ENCODE results near the gene ISLR2. TPM values are rescaled to one million over a fixed set of nuclear protein-coding genes. Genes with fewer than 3 reads are reported as not detected.
"Not testable (repeated sequence)": the region's sequence is repeated elsewhere in the genome, so short reads cannot be mapped to it uniquely, and the experiment has no call there.

ISLR2 gene, protein sequence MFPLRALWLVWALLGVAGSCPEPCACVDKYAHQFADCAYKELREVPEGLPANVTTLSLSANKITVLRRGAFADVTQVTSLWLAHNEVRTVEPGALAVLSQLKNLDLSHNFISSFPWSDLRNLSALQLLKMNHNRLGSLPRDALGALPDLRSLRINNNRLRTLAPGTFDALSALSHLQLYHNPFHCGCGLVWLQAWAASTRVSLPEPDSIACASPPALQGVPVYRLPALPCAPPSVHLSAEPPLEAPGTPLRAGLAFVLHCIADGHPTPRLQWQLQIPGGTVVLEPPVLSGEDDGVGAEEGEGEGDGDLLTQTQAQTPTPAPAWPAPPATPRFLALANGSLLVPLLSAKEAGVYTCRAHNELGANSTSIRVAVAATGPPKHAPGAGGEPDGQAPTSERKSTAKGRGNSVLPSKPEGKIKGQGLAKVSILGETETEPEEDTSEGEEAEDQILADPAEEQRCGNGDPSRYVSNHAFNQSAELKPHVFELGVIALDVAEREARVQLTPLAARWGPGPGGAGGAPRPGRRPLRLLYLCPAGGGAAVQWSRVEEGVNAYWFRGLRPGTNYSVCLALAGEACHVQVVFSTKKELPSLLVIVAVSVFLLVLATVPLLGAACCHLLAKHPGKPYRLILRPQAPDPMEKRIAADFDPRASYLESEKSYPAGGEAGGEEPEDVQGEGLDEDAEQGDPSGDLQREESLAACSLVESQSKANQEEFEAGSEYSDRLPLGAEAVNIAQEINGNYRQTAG
- total RNA-seq (1 to 10 TPM; 1.2 to 8.7 (median 2.2) TPM), polyA plus RNA-seq (1 to 10 TPM; 3.9 to 5.6 TPM)
- long read RNA-seq, donor 1, partial matches to known transcripts: 0 of 4 reads
- long read RNA-seq, donor 1, other reads (novel, unspliced or antisense): 4 of 4 reads
- long read RNA-seq, donor 2, partial matches to known transcripts: 0 of 5 reads
- long read RNA-seq, donor 2, other reads (novel, unspliced or antisense): 5 of 5 reads
- long read RNA-seq, donor 3: 0 reads

DNA sequence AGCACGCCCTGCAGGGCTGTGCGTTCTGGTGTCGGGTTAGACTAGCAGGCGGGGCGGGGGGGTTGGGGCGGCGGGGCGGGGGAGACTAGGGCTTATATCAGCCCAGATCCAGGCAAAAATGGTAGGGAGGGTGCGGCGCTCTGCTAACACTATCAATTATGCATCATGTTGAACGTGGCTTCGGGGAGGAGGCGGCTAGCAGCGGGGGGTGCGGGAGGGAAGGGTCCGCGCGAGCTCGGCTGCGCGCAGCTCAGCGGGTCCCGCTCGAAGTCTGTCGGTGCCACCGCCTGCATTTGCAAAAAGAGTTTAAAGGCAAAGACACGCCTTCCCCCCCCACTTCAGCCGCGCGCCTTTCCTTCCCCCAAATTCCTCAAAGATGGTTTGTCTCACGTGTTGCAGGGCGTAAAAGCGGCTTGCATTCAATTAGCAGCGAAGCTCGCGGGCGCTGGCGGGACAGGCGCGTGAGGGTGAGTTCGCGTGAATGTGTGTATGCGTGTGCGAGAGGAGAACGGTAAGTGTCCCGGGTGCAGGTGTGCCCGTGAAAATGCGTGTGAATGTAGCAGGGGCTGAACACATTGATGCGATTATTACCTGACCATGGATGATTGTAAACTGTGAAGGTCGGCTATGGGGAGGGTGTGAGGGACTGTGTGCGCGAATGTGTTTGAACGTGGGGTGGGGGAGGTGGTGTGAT lies at the start of gene ISLR2:
Gene ISLR2, plus strand, starts transcription at position 432 of the 694 bp plus-strand sequence. CDS start 2,169 bp downstream, outside the sequence.
- peak within 1 kb of the TSS in 8 of 10 donors; percentile 50 to 89 (median 80) for H3K27ac ChIP-seq
- H3K27me3 ChIP-seq: peaks cover 0 to 98% (median 79%) of the 10 kb centered on the region in 7 donors
- peaks cover 0 to 4% (median 0%) of the 10 kb centered on the region in 11 donors for H3K9me3 ChIP-seq
- ATAC-seq (no peak), DNase-seq (no peak)
- peaks cover 3 to 71% (median 60%) of the 10 kb centered on the region in 9 donors for H3K4me1 ChIP-seq
- peaks cover 0 to 14% (median 0%) of the 10 kb centered on the region in 9 donors for H3K36me3 ChIP-seq
- 1 to 2% methylated on average over 47 to 53 of the region's 53 CpGs for WGBS, 2 donors
- intact Hi-C loops (cut with DNase I): loop anchor here in 1 of 10 donors (10.0 kb wide), 1 partner anchor 114 kb away; no protein-coding TSS in a partner anchor
- TF ChIP-seq, protein P1, sequence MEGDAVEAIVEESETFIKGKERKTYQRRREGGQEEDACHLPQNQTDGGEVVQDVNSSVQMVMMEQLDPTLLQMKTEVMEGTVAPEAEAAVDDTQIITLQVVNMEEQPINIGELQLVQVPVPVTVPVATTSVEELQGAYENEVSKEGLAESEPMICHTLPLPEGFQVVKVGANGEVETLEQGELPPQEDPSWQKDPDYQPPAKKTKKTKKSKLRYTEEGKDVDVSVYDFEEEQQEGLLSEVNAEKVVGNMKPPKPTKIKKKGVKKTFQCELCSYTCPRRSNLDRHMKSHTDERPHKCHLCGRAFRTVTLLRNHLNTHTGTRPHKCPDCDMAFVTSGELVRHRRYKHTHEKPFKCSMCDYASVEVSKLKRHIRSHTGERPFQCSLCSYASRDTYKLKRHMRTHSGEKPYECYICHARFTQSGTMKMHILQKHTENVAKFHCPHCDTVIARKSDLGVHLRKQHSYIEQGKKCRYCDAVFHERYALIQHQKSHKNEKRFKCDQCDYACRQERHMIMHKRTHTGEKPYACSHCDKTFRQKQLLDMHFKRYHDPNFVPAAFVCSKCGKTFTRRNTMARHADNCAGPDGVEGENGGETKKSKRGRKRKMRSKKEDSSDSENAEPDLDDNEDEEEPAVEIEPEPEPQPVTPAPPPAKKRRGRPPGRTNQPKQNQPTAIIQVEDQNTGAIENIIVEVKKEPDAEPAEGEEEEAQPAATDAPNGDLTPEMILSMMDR (IDR thresholded peaks at IDR 0.05): no peak
- peak within 1 kb of the TSS; percentile 20 to 64 (median 52) for H3K4me3 ChIP-seq

DNA sequence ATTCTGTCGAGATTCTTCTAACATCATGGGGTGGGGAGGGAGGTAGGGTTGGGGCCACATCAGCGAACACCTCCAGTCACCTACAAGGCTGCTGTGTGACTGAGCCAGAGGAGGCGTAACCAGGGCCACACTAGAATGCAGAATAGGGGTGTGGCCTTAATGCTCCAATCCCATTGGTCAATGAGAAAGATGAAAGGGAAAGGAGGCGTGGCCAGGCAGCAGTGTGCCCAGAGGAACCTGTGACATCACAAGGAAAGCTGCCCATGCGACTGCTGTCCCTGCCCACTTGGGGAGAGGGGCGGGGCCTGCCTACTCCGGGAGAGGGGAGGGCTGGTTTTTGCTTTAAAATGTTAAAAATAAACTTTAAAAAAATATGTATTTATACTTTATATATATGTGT lies 47.9 kb upstream of the ISLR2 start, which contains the start of gene GOLGA6A:
Gene GOLGA6A, minus strand, starts transcription at position 101 of the 400 bp plus-strand sequence. Its CDS starts 41 bp downstream, at position 60.
- ATAC-seq; H3K9me3 ChIP-seq; H3K4me3 ChIP-seq; H3K4me1 ChIP-seq; DNase-seq; H3K36me3 ChIP-seq; intact Hi-C loops (cut with DNase I); H3K27ac ChIP-seq; H3K27me3 ChIP-seq: not testable (repeated sequence)
- no CpG with 5 or more reads among the region's 7 CpGs for WGBS, 2 donors

DNA sequence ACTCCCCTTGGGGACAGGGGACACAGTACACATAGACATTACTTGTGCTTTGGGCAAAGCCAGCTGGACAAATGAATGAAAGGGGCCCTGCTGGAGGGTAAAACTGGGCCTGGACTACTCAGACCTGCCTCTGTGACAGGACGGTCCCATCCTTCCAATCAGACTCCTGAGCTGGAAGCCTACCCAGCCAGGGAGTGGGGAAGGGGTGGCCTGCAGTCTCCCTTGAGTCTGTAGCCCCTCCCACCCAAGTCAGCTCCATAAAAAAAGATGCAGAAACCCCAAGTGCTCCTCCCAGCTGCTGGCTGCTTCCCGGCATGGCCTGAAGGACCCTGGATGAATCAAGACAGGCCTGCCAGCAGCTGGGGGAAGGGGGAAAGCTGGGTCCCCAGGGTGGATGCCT lies 35.8 kb upstream of the ISLR2 start:
- no CpG with 5 or more reads among the region's 2 CpGs for WGBS, 2 donors
- intact Hi-C loops (cut with DNase I); H3K27me3 ChIP-seq; H3K4me3 ChIP-seq; H3K4me1 ChIP-seq; H3K27ac ChIP-seq; DNase-seq; H3K36me3 ChIP-seq; ATAC-seq; H3K9me3 ChIP-seq: not testable (repeated sequence)

DNA sequence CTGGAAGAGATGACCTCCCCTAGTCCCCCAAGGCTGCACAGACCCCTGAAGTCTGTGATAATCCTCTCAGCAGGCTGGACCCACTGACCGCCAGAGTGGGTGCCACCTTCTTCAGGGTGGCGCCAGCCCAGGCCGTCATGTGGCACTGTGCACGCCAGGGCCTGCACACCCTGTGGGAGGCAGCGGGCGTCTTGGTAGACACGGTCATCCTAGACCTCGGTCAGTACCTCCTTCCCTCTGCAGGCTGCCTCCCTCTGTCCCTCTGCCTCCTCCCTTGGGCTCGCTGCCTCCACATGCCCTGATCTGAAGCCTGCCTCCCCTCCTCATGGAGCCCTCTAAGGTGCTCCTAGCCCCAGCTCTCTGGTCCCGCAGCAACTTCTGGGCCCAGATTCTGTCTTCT lies 34.8 kb upstream of the ISLR2 start:
- H3K4me1 ChIP-seq; H3K27me3 ChIP-seq; ATAC-seq; DNase-seq; H3K27ac ChIP-seq; H3K9me3 ChIP-seq; H3K36me3 ChIP-seq; H3K4me3 ChIP-seq; intact Hi-C loops (cut with DNase I): not testable (repeated sequence)
- 89 to 90% methylated on average over 6 to 7 of the region's 10 CpGs for WGBS, 2 donors

DNA sequence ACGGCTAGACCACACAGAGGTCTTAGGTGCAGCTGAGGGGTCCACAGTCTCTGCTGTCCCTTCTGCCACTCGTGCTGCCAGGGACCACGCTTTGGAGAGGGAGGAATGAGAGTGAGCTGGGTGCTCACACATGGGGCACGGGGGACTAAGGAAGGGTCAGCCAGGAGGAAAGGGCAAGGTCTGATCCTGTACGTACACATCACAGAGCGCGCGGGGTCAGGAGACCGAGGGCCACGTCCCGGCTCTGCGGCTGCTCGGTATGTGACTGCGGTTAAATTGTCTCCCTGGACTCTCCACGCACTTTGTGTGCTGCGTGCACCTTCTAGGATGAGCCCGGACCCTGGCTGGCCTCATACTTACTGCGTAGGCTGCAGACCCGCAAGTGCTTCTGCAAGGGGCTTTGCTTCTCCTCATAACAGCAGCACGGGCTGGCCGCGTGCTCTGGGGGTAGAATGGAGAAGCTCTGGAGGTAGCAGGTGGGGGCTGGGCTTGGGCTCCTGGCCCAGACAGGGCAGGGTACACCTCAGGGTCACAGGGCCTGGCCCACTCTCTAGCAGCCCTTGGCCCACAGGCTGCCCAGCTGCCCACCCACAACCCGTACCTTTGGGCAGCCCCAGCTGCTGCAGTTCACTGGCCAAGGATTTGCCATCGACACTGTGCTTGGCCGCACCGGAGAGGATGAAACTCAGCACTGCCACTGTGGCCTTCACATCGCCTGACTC lies 33.5 kb upstream of the ISLR2 start:
- H3K36me3 ChIP-seq; H3K9me3 ChIP-seq; ATAC-seq; intact Hi-C loops (cut with DNase I); H3K27me3 ChIP-seq; H3K4me3 ChIP-seq; DNase-seq; H3K27ac ChIP-seq; H3K4me1 ChIP-seq: not testable (repeated sequence)
- WGBS, 2 donors: no CpG with 5 or more reads among the region's 27 CpGs

DNA sequence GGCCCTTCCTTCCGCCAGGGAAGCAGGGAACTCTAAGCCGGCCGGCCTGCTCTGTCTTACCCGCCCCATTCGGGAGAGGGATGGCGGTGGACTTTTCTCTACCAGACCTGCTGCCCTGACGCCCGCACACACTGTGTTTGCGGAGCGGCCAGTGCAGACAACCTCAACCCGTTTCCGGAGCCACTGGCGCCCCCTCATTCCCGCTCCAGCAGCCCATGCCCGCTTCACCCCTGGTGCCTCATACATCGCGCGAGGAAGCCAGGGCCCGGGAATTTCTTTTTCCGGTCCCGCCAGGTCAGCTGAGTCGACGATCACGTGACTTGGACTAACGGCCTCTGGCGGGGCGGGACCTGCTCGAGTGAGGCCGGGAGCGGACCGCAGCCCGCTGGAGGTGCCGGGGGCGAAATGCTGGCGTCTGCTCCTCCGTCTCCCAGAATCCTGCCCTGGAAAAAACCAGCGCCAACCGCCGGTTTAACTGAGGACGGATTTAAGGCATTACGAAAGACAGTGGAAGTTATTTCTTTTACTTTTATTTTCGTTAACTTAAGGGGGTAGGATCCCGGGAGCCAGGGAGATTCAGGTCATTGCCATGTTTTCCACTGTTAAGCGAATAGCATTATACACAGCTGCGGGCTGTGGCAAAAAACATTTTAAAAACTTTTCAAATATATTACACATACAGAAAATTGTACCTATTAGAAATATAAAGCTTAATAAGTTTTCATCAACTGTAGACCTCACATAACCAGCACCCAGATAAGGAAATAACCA lies 30.2 kb upstream of the ISLR2 start:
- DNase-seq (peak; percentile 90 to 91), ATAC-seq (peak; percentile 95 to 99 (median 98))
- H3K9me3 ChIP-seq; H3K4me1 ChIP-seq; H3K27me3 ChIP-seq; intact Hi-C loops (cut with DNase I); H3K36me3 ChIP-seq: not testable (repeated sequence)
- WGBS, 2 donors: 3 to 4% methylated on average over 28 to 33 of the region's 45 CpGs
- H3K27ac ChIP-seq: peak overlapping the region in 8 of 10 donors; percentile 21 to 82 (median 47)
- peak overlapping the region; percentile 26 to 60 (median 51) for H3K4me3 ChIP-seq

Measured in heart right ventricle (tissue), 16 donors.